Omental fat pad (tissue), 4 donors: ENCODE data around the gene TRIP6. TPM values are rescaled to one million over a fixed set of nuclear protein-coding genes. Genes with fewer than 3 reads are reported as not detected.

ENCODE experiments used
- ATAC-seq: fragments of 150-250 bp; one replicate; pipeline ENCODE4 v1.9.1; 2016; ENCODE audit warnings: mild to moderate bottlenecking, moderate library complexity; ENCODE audit not compliant: low FRiP score
- DNase-seq: peaks from one replicate; pipeline ENCODE4 v3.0.0-alpha.2; 2019; ENCODE audit warnings: low spot score
- total RNA-seq, 4 donors: library from RNA; depleted of rRNA; stranded (reverse); fragments of >200 nt; gene quantifications; one replicate each; pipeline ENCODE4 v1.1.0, GENCODE V29; 2016
- TF ChIP-seq, protein P1 (sequence below), 3 donors: fragments of 450-650 bp; IDR thresholded peaks; one replicate each; pipeline ENCODE4 v1.5.1; 2016 to 2017; ENCODE audit warnings: antibody characterized with exemption in 3 of 3, mild to moderate bottlenecking in 3 of 3, moderate library complexity in 2 of 3

Gene TRIP6
- total RNA-seq, 4 donors from 2014 or later = 48.7 to 71.3 (median 53.0) TPM

DNA sequence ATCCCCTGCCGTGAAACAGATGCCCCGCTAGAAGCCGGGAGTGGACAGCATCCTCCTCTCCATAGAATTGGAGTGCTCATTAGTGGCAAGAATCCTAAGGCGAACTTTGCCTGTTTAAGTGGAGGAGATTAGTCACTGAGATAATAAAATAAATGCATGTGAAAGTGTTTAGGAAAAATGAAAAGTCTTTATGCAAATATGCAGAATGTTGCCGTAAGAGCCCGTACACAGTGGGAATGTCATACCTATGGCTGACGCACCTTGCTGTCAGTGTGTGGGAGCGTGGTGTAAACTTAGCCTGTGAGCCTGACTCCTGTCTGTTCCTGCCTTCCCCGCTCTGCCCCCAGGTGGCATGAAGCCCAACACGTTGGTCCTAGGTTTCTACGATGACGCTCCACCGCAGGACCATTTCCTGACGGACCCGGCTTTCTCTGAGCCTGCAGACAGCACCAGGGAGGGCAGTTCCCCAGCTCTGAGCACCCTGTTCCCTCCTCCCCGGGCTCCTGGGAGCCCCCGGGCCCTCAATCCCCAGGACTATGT lies 1.7 kb upstream of the TRIP6 start:
- TF ChIP-seq, protein P1, sequence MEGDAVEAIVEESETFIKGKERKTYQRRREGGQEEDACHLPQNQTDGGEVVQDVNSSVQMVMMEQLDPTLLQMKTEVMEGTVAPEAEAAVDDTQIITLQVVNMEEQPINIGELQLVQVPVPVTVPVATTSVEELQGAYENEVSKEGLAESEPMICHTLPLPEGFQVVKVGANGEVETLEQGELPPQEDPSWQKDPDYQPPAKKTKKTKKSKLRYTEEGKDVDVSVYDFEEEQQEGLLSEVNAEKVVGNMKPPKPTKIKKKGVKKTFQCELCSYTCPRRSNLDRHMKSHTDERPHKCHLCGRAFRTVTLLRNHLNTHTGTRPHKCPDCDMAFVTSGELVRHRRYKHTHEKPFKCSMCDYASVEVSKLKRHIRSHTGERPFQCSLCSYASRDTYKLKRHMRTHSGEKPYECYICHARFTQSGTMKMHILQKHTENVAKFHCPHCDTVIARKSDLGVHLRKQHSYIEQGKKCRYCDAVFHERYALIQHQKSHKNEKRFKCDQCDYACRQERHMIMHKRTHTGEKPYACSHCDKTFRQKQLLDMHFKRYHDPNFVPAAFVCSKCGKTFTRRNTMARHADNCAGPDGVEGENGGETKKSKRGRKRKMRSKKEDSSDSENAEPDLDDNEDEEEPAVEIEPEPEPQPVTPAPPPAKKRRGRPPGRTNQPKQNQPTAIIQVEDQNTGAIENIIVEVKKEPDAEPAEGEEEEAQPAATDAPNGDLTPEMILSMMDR (IDR thresholded peaks at IDR 0.05) = no peak

GRCh38 chr7:100865938-100866728 lies 1.1 kb upstream of the TRIP6 start:
- DNase-seq (peak; percentile 55), ATAC-seq (peak; percentile 38)
- TF ChIP-seq, protein P1 (IDR thresholded peaks at IDR 0.05) = no peak

More for the DNA sequence above, 1.7 kb upstream of the TRIP6 start:
- ATAC-seq = peak; percentile 65
- DNase-seq = peak; percentile 46

GRCh38 chr7:100866729-100867039 lies 503 bp upstream of the TRIP6 start:
- TF ChIP-seq, protein P1 (IDR thresholded peaks at IDR 0.05) = no peak
- DNase-seq = no peak
- peak; percentile 5 for ATAC-seq

GRCh38 chr7:100867776-100868485 lies 744 bp downstream of the TRIP6 start:
- TF ChIP-seq, protein P1 (IDR thresholded peaks at IDR 0.05) = no peak
- DNase-seq (no peak), ATAC-seq (no peak)

GRCh38 chr7:100873599-100874299 lies 6.6 kb downstream of the TRIP6 start:
- DNase-seq (no peak), ATAC-seq (no peak)
- TF ChIP-seq, protein P1 (IDR thresholded peaks at IDR 0.05) = no peak

DNA sequence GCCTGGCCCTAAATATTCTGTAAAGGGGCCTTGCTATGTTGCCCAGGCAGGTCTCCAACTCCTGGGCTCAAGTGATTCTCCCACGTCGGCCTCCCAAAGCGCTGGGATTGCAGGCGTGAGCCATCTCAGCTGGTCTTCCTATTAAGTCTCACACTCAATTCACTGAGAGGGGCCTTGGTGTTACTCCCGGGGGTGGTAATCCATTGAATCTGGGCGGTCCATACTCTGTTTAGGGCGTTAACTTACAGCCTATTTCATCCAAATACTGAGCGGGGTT lies 7.1 kb downstream of the TRIP6 start:
- DNase-seq (no peak), ATAC-seq (no peak)
- TF ChIP-seq, protein P1 (IDR thresholded peaks at IDR 0.05) = no peak
